K562 (cell line): ENCODE measurements around the gene ACSM5. TPM values are rescaled to one million over a fixed set of nuclear protein-coding genes. Genes with fewer than 3 reads are reported as not detected.

Experiments used
- BMI1 ChIP-seq: fragments of 150-350 bp; IDR thresholded peaks from 2 replicates; pipeline ENCODE4 v1.6.1; 2014; ENCODE audit warnings: low read length
- CBX5 ChIP-seq: IDR thresholded peaks from 2 replicates; pipeline ENCODE4 v1.6.1; 2014; ENCODE audit warnings: low read depth, borderline replicate concordance
- DNMT1 ChIP-seq: fragments of 450-650 bp; IDR thresholded peaks from 2 replicates; pipeline ENCODE4 v1.6.1; 2016; ENCODE audit warnings: antibody characterized with exemption, mild to moderate bottlenecking
- EGR1 ChIP-seq: fragments of 450-650 bp; conservative IDR thresholded peaks from 2 replicates; pipeline ENCODE4 v1.6.1; 2017; ENCODE audit warnings: mild to moderate bottlenecking
- ETV1 ChIP-seq: fragments of 450-650 bp; conservative IDR thresholded peaks from 2 replicates; pipeline ENCODE4 v1.6.1; 2016; ENCODE audit warnings: missing genetic modification characterization, control low read depth, low read depth, missing compliant biosample characterization
- FOS ChIP-seq: IDR thresholded peaks from 3 replicates; pipeline ENCODE4 v1.6.1; 2011; ENCODE audit not compliant: insufficient read length; ENCODE audit errors: extremely low read depth
- MAFK ChIP-seq: IDR thresholded peaks from 2 replicates; pipeline ENCODE4 v1.6.1; 2011; ENCODE audit warnings: low read length, improper control_type of control experiment
- NR4A1 ChIP-seq, 2 experiments: fragments of 250-450 bp in 1 of 2; fragments of 450-650 bp in 1 of 2; sonication (Bioruptor Pico) in 1 of 2; IDR thresholded peaks; 2 replicates each; pipeline versions ENCODE4 v1.4.0 to v1.6.1; 2016 to 2020; ENCODE audit warnings: mild to moderate bottlenecking in 2 of 2, missing compliant biosample characterization in 1 of 2, missing genetic modification characterization in 1 of 2, moderate library complexity in 1 of 2
- SMAD2 ChIP-seq: fragments of 150-350 bp; IDR thresholded peaks from 2 replicates; pipeline ENCODE4 v1.6.1; 2014; ENCODE audit warnings: low read depth, mild to moderate bottlenecking, low read length
- SREBF2 ChIP-seq: sonication (generic); formaldehyde crosslinking; IDR thresholded peaks from 2 replicates; pipeline ENCODE4 v1.4.0; 2020; ENCODE audit warnings: mild to moderate bottlenecking, missing genetic modification reagents
- ZBTB40 ChIP-seq, 2 experiments: fragments of 450-650 bp in 1 of 2; sonication (generic) in 1 of 2; formaldehyde crosslinking in 1 of 2; IDR thresholded peaks; 2 replicates each; pipeline versions ENCODE4 v1.7.1 to v1.9.0; 2016 to 2022; ENCODE audit warnings: inconsistent platforms in 1 of 2, mild to moderate bottlenecking in 1 of 2, missing genetic modification reagents in 1 of 2
- ZNF253 ChIP-seq: fragments of 250-450 bp; sonication (Bioruptor Pico); conservative IDR thresholded peaks from 2 replicates; pipeline ENCODE4 v1.6.1; 2021; ENCODE audit warnings: mild to moderate bottlenecking
- ZNF445 ChIP-seq: fragments of 250-450 bp; sonication (Bioruptor Pico); IDR thresholded peaks from 2 replicates; pipeline ENCODE4 v1.4.0; 2020; ENCODE audit warnings: low read depth, mild to moderate bottlenecking, moderate library complexity
- polyA plus RNA-seq, 8 experiments: library from polyadenylated mRNA; depleted of rRNA in 4 of 8; stranded (reverse) in 5 of 8; unstranded in 3 of 8; fragments of >200 nt; fragmentation: Nextera tagmentation in 2 of 8; fragmentation: Illumina TruSeq in 1 of 8; extraction: Ambion mirVana in 2 of 8; extraction: Trizol in 1 of 8; gene quantifications; 2 replicates each; pipeline versions ENCODE4 v1.2.1 to v1.2.3, GENCODE V29; 2011 to 2014; ENCODE audit warnings: inconsistent platforms in 1 of 8, missing spikeins in 1 of 8
- total RNA-seq, 7 experiments: library from RNA; depleted of rRNA in 6 of 7; stranded (reverse); fragments of >200 nt in 6 of 7; fragmentation: Illumina TruSeq in 2 of 7; extraction: Trizol in 2 of 7; gene quantifications; 2 replicates each; pipeline versions ENCODE4 v1.2.1 to v1.2.3, GENCODE V29; 2011 to 2021; ENCODE audit warnings: low replicate concordance in 1 of 7

Gene ACSM5
- total and polyA plus RNA-seq, 9 of the 15 experiments (the other 6 are each of a cell fraction or from before 2014, with no cell fraction given) = not detected

- TF ChIP-seq ZBTB40 (IDR thresholded peaks at IDR 0.05) (no peak), ZBTB40 (CRISPR knock-in tag; IDR thresholded peaks at IDR 0.05) (no peak), EGR1 (no peak), ETV1 (tag) (no peak), SREBF2 (CRISPR knock-in tag) (no peak), DNMT1 (no peak), FOS (no peak), ZNF445 (CRISPR knock-in tag) (no peak), BMI1 (no peak), MAFK (no peak), CBX5 (no peak), ZNF253 (CRISPR knock-in tag) (no peak), NR4A1 (CRISPR knock-in tag; IDR thresholded peaks at IDR 0.05) (no peak), NR4A1 (tag; IDR thresholded peaks at IDR 0.05) (no peak), SMAD2 (no peak)
- TF ChIP-seq, all 486 proteins: peak for 0
These were observed 1.7 kb downstream of the ACSM5 start (continued) for GRCh38 chr16:20411055-20411454.
